Measurements from ENCODE around the gene TAPT1.
"Not testable (repeated sequence)": the region's sequence is repeated elsewhere in the genome, so short reads cannot be mapped to it uniquely, and the experiment has no call there.

TAPT1 gene

GRCh38 chr4:16157609-16158503 lies 68.4 kb downstream of the TAPT1 start:
- no peak for DNase-seq (ENCODE audit: extremely low spot score)
- ChIA-PET POLR2A (no interaction called here), CTCF (no interaction called here)
- TF ChIP-seq FOXM1 (IDR thresholded peaks at IDR 0.05; ENCODE audit: borderline replicate concordance) (no peak), SP1 (IDR thresholded peaks at IDR 0.05) (no peak), TARDBP (IDR thresholded peaks at IDR 0.05) (no peak), CTBP1 (IDR thresholded peaks at IDR 0.05; ENCODE audit: borderline replicate concordance) (no peak), ZNF384 (IDR thresholded peaks at IDR 0.05) (no peak), ARNT (IDR thresholded peaks at IDR 0.05) (no peak), BHLHE40 (IDR thresholded peaks at IDR 0.05; ENCODE audit: borderline replicate concordance) (no peak)

- ChIA-PET CTCF (no interaction called here), POLR2A (no interaction called here)
- no peak for TF ChIP-seq FOXK2 (IDR thresholded peaks at IDR 0.05)
- TF ChIP-seq SP1 (IDR thresholded peaks at IDR 0.05): no peak
- TF ChIP-seq SUZ12 (IDR thresholded peaks at IDR 0.05): no peak
- no peak for TF ChIP-seq L3MBTL2 (conservative IDR thresholded peaks at IDR 0.05)
- TF ChIP-seq PKNOX1 (IDR thresholded peaks at IDR 0.05): no peak
- TF ChIP-seq FOXA1 (IDR thresholded peaks at IDR 0.05): no peak
- TF ChIP-seq HDGF (IDR thresholded peaks at IDR 0.05; ENCODE audit: borderline replicate concordance): no peak
- TF ChIP-seq FOXM1 (IDR thresholded peaks at IDR 0.05; ENCODE audit: borderline replicate concordance): no peak
- TF ChIP-seq CTBP1 (IDR thresholded peaks at IDR 0.05; ENCODE audit: borderline replicate concordance): no peak
- TF ChIP-seq BHLHE40 (IDR thresholded peaks at IDR 0.05; ENCODE audit: borderline replicate concordance): no peak
- TF ChIP-seq NFRKB (IDR thresholded peaks at IDR 0.05): no peak
- no peak for TF ChIP-seq LEF1 (IDR thresholded peaks at IDR 0.05; ENCODE audit: borderline replicate concordance)
- no peak for TF ChIP-seq ARNT (IDR thresholded peaks at IDR 0.05)
- no peak for TF ChIP-seq ELF4 (IDR thresholded peaks at IDR 0.05)
These were observed 70.6 kb downstream of the TAPT1 start for GRCh38 chr4:16155528-16156169.

GRCh38 chr4:16154451-16154850 lies 71.8 kb downstream of the TAPT1 start:
- POLR2A ChIA-PET: no interaction called here
- TF ChIP-seq SP1 (IDR thresholded peaks at IDR 0.05): no peak
- TF ChIP-seq FOXK2 (IDR thresholded peaks at IDR 0.05): no peak
- TF ChIP-seq ZNF384 (IDR thresholded peaks at IDR 0.05): no peak
- TF ChIP-seq FOXA1 (IDR thresholded peaks at IDR 0.05): no peak
- TF ChIP-seq SUZ12 (IDR thresholded peaks at IDR 0.05): no peak
- no peak for TF ChIP-seq PKNOX1 (IDR thresholded peaks at IDR 0.05)
- TF ChIP-seq LEF1 (IDR thresholded peaks at IDR 0.05; ENCODE audit: borderline replicate concordance): no peak
- TF ChIP-seq FOXM1 (IDR thresholded peaks at IDR 0.05; ENCODE audit: borderline replicate concordance): no peak
- TF ChIP-seq HDGF (IDR thresholded peaks at IDR 0.05; ENCODE audit: borderline replicate concordance): no peak
- TF ChIP-seq BHLHE40 (IDR thresholded peaks at IDR 0.05; ENCODE audit: borderline replicate concordance): no peak
- TF ChIP-seq L3MBTL2 (conservative IDR thresholded peaks at IDR 0.05): no peak
- no peak for TF ChIP-seq ELF4 (IDR thresholded peaks at IDR 0.05)
- TF ChIP-seq ARNT (IDR thresholded peaks at IDR 0.05): no peak
- DNase-seq (ENCODE audit: extremely low spot score): no peak
- CTCF ChIA-PET: no interaction called here

More at GRCh38 chr4:16155528-16156169, 70.6 kb downstream of the TAPT1 start:
- DNase-seq (ENCODE audit: extremely low spot score): no peak

GRCh38 chr4:16150716-16151115 lies 75.6 kb downstream of the TAPT1 start:
- ChIA-PET POLR2A (no interaction called here), CTCF (interaction anchor here (0.6 kb wide), 1 partner anchor 113 kb away, joined by 3 read pairs; no protein-coding TSS in a partner anchor)
- no peak for DNase-seq (ENCODE audit: extremely low spot score)
- no peak for TF ChIP-seq L3MBTL2 (conservative IDR thresholded peaks at IDR 0.05)
- TF ChIP-seq FOXM1 (IDR thresholded peaks at IDR 0.05; ENCODE audit: borderline replicate concordance): no peak
- TF ChIP-seq PKNOX1 (IDR thresholded peaks at IDR 0.05): no peak
- TF ChIP-seq ZNF384 (IDR thresholded peaks at IDR 0.05): no peak
- TF ChIP-seq LEF1 (IDR thresholded peaks at IDR 0.05; ENCODE audit: borderline replicate concordance): no peak
- TF ChIP-seq NFRKB (IDR thresholded peaks at IDR 0.05): no peak
- no peak for TF ChIP-seq BHLHE40 (IDR thresholded peaks at IDR 0.05; ENCODE audit: borderline replicate concordance)
- no peak for TF ChIP-seq HDGF (IDR thresholded peaks at IDR 0.05; ENCODE audit: borderline replicate concordance)
- TF ChIP-seq FOXA1 (IDR thresholded peaks at IDR 0.05): no peak

GRCh38 chr4:16144913-16145312 lies 81.4 kb downstream of the TAPT1 start:
- CTCF ChIA-PET; POLR2A ChIA-PET; DNase-seq (ENCODE audit: extremely low spot score): not testable (repeated sequence)

- no peak for TF ChIP-seq ELF4 (IDR thresholded peaks at IDR 0.05)
- POLR2A ChIA-PET: no interaction called here
- no peak for DNase-seq (ENCODE audit: extremely low spot score)
- CTCF ChIA-PET: interaction anchor here (0.6 kb wide), 1 partner anchor 109 kb away, joined by 4 read pairs; no protein-coding TSS in a partner anchor
These were observed 83.5 kb downstream of the TAPT1 start for GRCh38 chr4:16142598-16143310.

Measured in HEK293T (cell line).